ENCODE measurements around the gene FHIT.

Gene FHIT

DNA sequence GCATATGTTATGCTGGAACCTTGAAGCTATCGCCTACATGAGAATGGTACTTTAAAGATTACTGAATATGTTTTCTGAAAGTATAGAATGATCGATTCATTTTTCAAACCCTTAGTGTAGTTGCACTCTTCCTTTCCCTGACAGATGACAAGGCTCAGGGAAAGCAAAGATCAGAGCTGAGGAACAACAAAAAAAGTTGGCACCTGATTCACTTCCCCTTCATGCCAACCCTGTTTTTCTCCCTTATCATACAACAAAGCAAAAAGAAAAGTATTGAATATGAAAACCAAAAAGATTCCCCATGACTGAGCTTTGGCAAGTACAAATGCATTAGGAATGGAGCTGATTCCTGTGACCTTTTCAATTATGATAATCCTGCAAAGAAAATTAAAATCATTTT lies 1012.7 kb downstream of the FHIT start:
- H3K4me3 ChIP-seq (ENCODE audit: low read length), result no peak overlapping the region
- H3K9ac ChIP-seq (ENCODE audit: low read length), result no peak overlapping the region
- no peaks in the 10 kb centered on the region for H3K4me1 ChIP-seq (ENCODE audit: control insufficient read depth, insufficient read depth, low read length)
- no peaks in the 10 kb centered on the region for H3K9me3 ChIP-seq (ENCODE audit: control insufficient read depth, low read length)
- H3K27me3 ChIP-seq (replicated peaks; ENCODE audit: control insufficient read depth, insufficient read depth, low read length), result no peaks in the 10 kb centered on the region
- no peak for DNase-seq (ENCODE audit: low read depth)
- no peaks in the 10 kb centered on the region for H3K36me3 ChIP-seq (ENCODE audit: control insufficient read depth, insufficient read depth, low read length, severe bottlenecking)

- Histone ChIP-seq H3K9me3 (ENCODE audit: control insufficient read depth, low read length) (no peaks in the 10 kb centered on the region), H3K27me3 (replicated peaks; ENCODE audit: control insufficient read depth, insufficient read depth, low read length) (no peaks in the 10 kb centered on the region), H3K36me3 (ENCODE audit: control insufficient read depth, insufficient read depth, low read length, severe bottlenecking) (no peaks in the 10 kb centered on the region), H3K4me1 (ENCODE audit: control insufficient read depth, insufficient read depth, low read length) (no peaks in the 10 kb centered on the region), H3K9ac (ENCODE audit: low read length) (no peak overlapping the region), H3K4me3 (ENCODE audit: low read length) (no peak overlapping the region)
- DNase-seq (ENCODE audit: low read depth), result no peak
These were observed 1021.8 kb downstream of the FHIT start for GRCh38 chr3:60229502-60229901.

GRCh38 chr3:60228823-60229222 lies 1022.4 kb downstream of the FHIT start:
- Histone ChIP-seq H3K9me3 (ENCODE audit: control insufficient read depth, low read length) (no peaks in the 10 kb centered on the region), H3K4me3 (ENCODE audit: low read length) (no peak overlapping the region), H3K9ac (ENCODE audit: low read length) (no peak overlapping the region), H3K4me1 (ENCODE audit: control insufficient read depth, insufficient read depth, low read length) (no peaks in the 10 kb centered on the region), H3K36me3 (ENCODE audit: control insufficient read depth, insufficient read depth, low read length, severe bottlenecking) (no peaks in the 10 kb centered on the region), H3K27me3 (replicated peaks; ENCODE audit: control insufficient read depth, insufficient read depth, low read length) (no peaks in the 10 kb centered on the region)
- DNase-seq (ENCODE audit: low read depth), result no peak

DNA sequence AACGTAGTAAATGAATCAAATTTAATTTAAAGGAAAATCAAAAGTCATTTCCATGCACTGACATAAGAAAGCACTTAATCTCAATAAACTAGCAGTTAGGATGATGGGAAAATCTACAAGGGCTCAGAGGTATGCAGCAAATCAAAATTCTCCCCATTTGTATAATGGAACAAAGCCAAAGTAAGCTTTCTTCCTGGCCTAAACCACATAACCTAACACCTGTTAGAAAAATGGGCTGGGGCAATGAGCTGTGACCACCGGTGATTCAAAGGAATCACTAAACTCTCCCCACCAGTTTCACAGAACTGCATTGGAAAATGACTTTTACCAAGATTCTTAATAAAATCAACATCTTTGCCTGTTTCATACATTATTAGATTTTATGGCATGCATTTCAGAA lies 1024.3 kb downstream of the FHIT start:
- no peaks in the 10 kb centered on the region for H3K36me3 ChIP-seq (ENCODE audit: control insufficient read depth, insufficient read depth, low read length, severe bottlenecking)
- DNase-seq (ENCODE audit: low read depth), result no peak
- no peaks in the 10 kb centered on the region for H3K9me3 ChIP-seq (ENCODE audit: control insufficient read depth, low read length)
- H3K4me1 ChIP-seq (ENCODE audit: control insufficient read depth, insufficient read depth, low read length), result no peaks in the 10 kb centered on the region
- no peak overlapping the region for H3K9ac ChIP-seq (ENCODE audit: low read length)
- no peak overlapping the region for H3K4me3 ChIP-seq (ENCODE audit: low read length)
- no peaks in the 10 kb centered on the region for H3K27me3 ChIP-seq (replicated peaks; ENCODE audit: control insufficient read depth, insufficient read depth, low read length)

DNA sequence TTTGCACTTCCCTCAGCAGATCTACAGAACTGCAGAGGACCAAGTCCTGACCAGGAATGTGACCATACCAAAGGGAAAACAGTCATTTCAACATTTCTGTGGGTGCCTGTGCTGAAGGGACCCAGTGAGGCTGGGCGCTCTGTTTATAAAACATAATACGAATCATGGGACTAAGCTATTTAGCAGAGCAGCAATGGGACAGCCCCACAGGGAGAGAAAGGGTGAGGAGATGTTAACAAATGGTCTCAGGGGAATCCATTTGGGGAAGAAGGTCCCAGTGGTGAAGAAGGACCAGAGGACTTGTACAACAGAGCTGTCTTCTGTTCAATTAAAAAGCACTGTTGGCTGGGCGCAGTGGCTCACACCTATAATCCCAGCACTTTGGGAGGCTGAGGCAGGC lies 1025.4 kb downstream of the FHIT start:
- Histone ChIP-seq H3K4me3 (ENCODE audit: low read length) (no peak overlapping the region), H3K36me3 (ENCODE audit: control insufficient read depth, insufficient read depth, low read length, severe bottlenecking) (no peaks in the 10 kb centered on the region), H3K9me3 (ENCODE audit: control insufficient read depth, low read length) (no peaks in the 10 kb centered on the region), H3K27me3 (replicated peaks; ENCODE audit: control insufficient read depth, insufficient read depth, low read length) (no peaks in the 10 kb centered on the region), H3K9ac (ENCODE audit: low read length) (no peak overlapping the region), H3K4me1 (ENCODE audit: control insufficient read depth, insufficient read depth, low read length) (no peaks in the 10 kb centered on the region)
- no peak for DNase-seq (ENCODE audit: low read depth)

DNA sequence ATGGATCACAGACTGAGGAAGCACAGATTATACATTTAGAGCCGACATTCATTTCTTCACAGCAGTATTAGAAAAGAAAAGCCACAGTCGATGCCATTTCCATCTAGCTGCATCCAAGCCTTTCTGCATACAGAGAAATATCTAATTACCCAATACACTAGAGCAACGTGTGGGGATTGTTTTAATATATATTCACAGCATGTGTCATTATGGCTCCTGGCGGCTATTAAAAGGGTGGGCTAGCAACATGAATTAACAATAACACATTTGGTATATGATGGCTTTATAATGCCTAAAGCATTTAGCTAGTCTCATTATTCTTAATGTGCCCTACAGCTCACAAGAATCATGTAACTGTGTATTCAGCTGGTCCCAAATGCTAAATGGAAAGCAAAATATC lies 1030.5 kb downstream of the FHIT start:
- H3K9me3 ChIP-seq (ENCODE audit: control insufficient read depth, low read length), result no peaks in the 10 kb centered on the region
- H3K9ac ChIP-seq (ENCODE audit: low read length), result no peak overlapping the region
- H3K4me1 ChIP-seq (ENCODE audit: control insufficient read depth, insufficient read depth, low read length), result no peaks in the 10 kb centered on the region
- no peaks in the 10 kb centered on the region for H3K36me3 ChIP-seq (ENCODE audit: control insufficient read depth, insufficient read depth, low read length, severe bottlenecking)
- H3K4me3 ChIP-seq (ENCODE audit: low read length), result no peak overlapping the region
- no peak for DNase-seq (ENCODE audit: low read depth)
- H3K27me3 ChIP-seq (replicated peaks; ENCODE audit: control insufficient read depth, insufficient read depth, low read length), result no peaks in the 10 kb centered on the region

- no peaks in the 10 kb centered on the region for H3K36me3 ChIP-seq (ENCODE audit: control insufficient read depth, insufficient read depth, low read length, severe bottlenecking)
- no peaks in the 10 kb centered on the region for H3K4me1 ChIP-seq (ENCODE audit: control insufficient read depth, insufficient read depth, low read length)
- no peaks in the 10 kb centered on the region for H3K27me3 ChIP-seq (replicated peaks; ENCODE audit: control insufficient read depth, insufficient read depth, low read length)
- no peak overlapping the region for H3K9ac ChIP-seq (ENCODE audit: low read length)
- H3K4me3 ChIP-seq (ENCODE audit: low read length), result no peak overlapping the region
- no peak for DNase-seq (ENCODE audit: low read depth)
- no peaks in the 10 kb centered on the region for H3K9me3 ChIP-seq (ENCODE audit: control insufficient read depth, low read length)
These were observed 1031.8 kb downstream of the FHIT start for GRCh38 chr3:60219501-60219900.

- Histone ChIP-seq H3K9ac (ENCODE audit: low read length) (no peak overlapping the region), H3K27me3 (replicated peaks; ENCODE audit: control insufficient read depth, insufficient read depth, low read length) (no peaks in the 10 kb centered on the region), H3K4me1 (ENCODE audit: control insufficient read depth, insufficient read depth, low read length) (no peaks in the 10 kb centered on the region), H3K36me3 (ENCODE audit: control insufficient read depth, insufficient read depth, low read length, severe bottlenecking) (no peaks in the 10 kb centered on the region), H3K4me3 (ENCODE audit: low read length) (no peak overlapping the region), H3K9me3 (ENCODE audit: control insufficient read depth, low read length) (no peaks in the 10 kb centered on the region)
- no peak for DNase-seq (ENCODE audit: low read depth)
These were observed 1033.9 kb downstream of the FHIT start for GRCh38 chr3:60217156-60217911.

GRCh38 chr3:60216462-60217075 lies 1034.7 kb downstream of the FHIT start:
- H3K4me1 ChIP-seq (ENCODE audit: control insufficient read depth, insufficient read depth, low read length), result no peaks in the 10 kb centered on the region
- no peak for DNase-seq (ENCODE audit: low read depth)
- H3K4me3 ChIP-seq (ENCODE audit: low read length), result no peak overlapping the region
- no peaks in the 10 kb centered on the region for H3K36me3 ChIP-seq (ENCODE audit: control insufficient read depth, insufficient read depth, low read length, severe bottlenecking)
- no peaks in the 10 kb centered on the region for H3K27me3 ChIP-seq (replicated peaks; ENCODE audit: control insufficient read depth, insufficient read depth, low read length)
- H3K9ac ChIP-seq (ENCODE audit: low read length), result no peak overlapping the region
- H3K9me3 ChIP-seq (ENCODE audit: control insufficient read depth, low read length), result no peaks in the 10 kb centered on the region

DNA sequence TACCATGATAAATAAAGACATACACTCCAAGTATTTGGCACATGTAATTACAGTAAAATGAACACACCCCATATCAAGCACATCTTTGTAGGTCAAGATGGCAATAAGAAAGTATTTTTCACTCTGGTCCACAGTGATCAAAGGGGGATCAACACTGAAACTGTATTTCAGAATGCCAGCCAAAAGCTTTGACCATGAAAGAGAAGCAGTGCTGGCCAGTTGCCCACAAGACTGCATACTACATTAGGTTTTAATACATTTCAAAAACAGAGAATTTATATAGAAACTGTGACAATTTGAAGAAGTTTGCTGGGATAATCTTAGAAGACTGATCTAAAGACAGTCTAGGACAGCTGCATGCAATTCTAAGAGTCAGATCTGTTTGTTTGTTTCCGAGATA lies 1035.3 kb downstream of the FHIT start:
- no peak for DNase-seq (ENCODE audit: low read depth)

GRCh38 chr3:60207905-60208304 lies 1043.3 kb downstream of the FHIT start:
- no peak overlapping the region for H3K9ac ChIP-seq (ENCODE audit: low read length)
- no peaks in the 10 kb centered on the region for H3K9me3 ChIP-seq (ENCODE audit: control insufficient read depth, low read length)
- no peaks in the 10 kb centered on the region for H3K27me3 ChIP-seq (replicated peaks; ENCODE audit: control insufficient read depth, insufficient read depth, low read length)
- no peaks in the 10 kb centered on the region for H3K4me1 ChIP-seq (ENCODE audit: control insufficient read depth, insufficient read depth, low read length)
- H3K4me3 ChIP-seq (ENCODE audit: low read length), result no peak overlapping the region
- DNase-seq (ENCODE audit: low read depth), result no peak
- no peaks in the 10 kb centered on the region for H3K36me3 ChIP-seq (ENCODE audit: control insufficient read depth, insufficient read depth, low read length, severe bottlenecking)

More for the DNA sequence above, 1035.3 kb downstream of the FHIT start:
- Histone ChIP-seq H3K4me1 (ENCODE audit: control insufficient read depth, insufficient read depth, low read length) (no peaks in the 10 kb centered on the region), H3K9me3 (ENCODE audit: control insufficient read depth, low read length) (no peaks in the 10 kb centered on the region), H3K36me3 (ENCODE audit: control insufficient read depth, insufficient read depth, low read length, severe bottlenecking) (no peaks in the 10 kb centered on the region), H3K27me3 (replicated peaks; ENCODE audit: control insufficient read depth, insufficient read depth, low read length) (no peaks in the 10 kb centered on the region), H3K9ac (ENCODE audit: low read length) (no peak overlapping the region), H3K4me3 (ENCODE audit: low read length) (no peak overlapping the region)

DNA sequence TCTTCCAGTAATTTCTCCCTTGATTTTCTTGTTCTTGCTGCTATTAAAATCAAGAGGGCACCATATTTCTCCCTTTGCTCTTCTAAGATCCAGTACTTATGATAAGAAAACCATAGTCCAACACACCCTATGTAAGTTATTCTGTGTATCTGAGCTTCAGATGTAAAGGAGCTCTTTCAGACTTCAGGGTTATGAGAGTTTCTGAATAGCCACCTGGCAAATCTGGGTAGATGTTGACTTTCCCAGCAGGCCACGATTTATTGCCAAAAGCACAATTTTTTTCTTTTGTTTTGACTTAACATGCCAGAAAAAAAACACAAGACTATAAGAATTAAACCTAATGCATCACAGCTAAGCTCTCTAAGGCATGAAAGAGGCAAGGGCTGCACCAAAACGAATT lies 1045.0 kb downstream of the FHIT start:
- H3K36me3 ChIP-seq (ENCODE audit: control insufficient read depth, insufficient read depth, low read length, severe bottlenecking), result no peaks in the 10 kb centered on the region
- DNase-seq (ENCODE audit: low read depth), result no peak

More for the DNA sequence above, 1045.0 kb downstream of the FHIT start:
- Histone ChIP-seq H3K9me3 (ENCODE audit: control insufficient read depth, low read length) (no peaks in the 10 kb centered on the region), H3K4me1 (ENCODE audit: control insufficient read depth, insufficient read depth, low read length) (no peaks in the 10 kb centered on the region), H3K4me3 (ENCODE audit: low read length) (no peak overlapping the region), H3K9ac (ENCODE audit: low read length) (no peak overlapping the region), H3K27me3 (replicated peaks; ENCODE audit: control insufficient read depth, insufficient read depth, low read length) (no peaks in the 10 kb centered on the region)
